ENCODE results near the gene PRELID3B. TPM values are rescaled to one million over a fixed set of nuclear protein-coding genes. Genes with fewer than 3 reads are reported as not detected.

PRELID3B gene
- total and polyA plus RNA-seq, 4 donors: 19.9 to 61.1 (median 41.2) TPM

GRCh38 chr20:59020938-59021551 is 21.5 kb downstream of the PRELID3B start:
- TF ChIP-seq, protein P1, sequence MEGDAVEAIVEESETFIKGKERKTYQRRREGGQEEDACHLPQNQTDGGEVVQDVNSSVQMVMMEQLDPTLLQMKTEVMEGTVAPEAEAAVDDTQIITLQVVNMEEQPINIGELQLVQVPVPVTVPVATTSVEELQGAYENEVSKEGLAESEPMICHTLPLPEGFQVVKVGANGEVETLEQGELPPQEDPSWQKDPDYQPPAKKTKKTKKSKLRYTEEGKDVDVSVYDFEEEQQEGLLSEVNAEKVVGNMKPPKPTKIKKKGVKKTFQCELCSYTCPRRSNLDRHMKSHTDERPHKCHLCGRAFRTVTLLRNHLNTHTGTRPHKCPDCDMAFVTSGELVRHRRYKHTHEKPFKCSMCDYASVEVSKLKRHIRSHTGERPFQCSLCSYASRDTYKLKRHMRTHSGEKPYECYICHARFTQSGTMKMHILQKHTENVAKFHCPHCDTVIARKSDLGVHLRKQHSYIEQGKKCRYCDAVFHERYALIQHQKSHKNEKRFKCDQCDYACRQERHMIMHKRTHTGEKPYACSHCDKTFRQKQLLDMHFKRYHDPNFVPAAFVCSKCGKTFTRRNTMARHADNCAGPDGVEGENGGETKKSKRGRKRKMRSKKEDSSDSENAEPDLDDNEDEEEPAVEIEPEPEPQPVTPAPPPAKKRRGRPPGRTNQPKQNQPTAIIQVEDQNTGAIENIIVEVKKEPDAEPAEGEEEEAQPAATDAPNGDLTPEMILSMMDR (IDR thresholded peaks at IDR 0.05; ENCODE audit: control extremely low read depth, extremely low read depth): no peak
- H3K27me3 ChIP-seq (ENCODE audit: control insufficient read depth in 3 of 3, insufficient read depth in 3 of 3, low read length in 2 of 3): no peaks in the 10 kb centered on the region
- no peak overlapping the region for H3K27ac ChIP-seq (ENCODE audit: low read depth in 1 of 2, low read length in 1 of 2)
- no peaks in the 10 kb centered on the region for H3K9me3 ChIP-seq (ENCODE audit: control insufficient read depth in 4 of 4, insufficient read depth in 3 of 4, low read length in 3 of 4)
- no peak overlapping the region for H3K9ac ChIP-seq (ENCODE audit: insufficient read depth in 1 of 2, low read length in 2 of 2)
- DNase-seq (no peak), ATAC-seq (ENCODE audit: insufficient read depth, low FRiP score) (no peak)
- H3K4me3 ChIP-seq: no peak overlapping the region
- peaks cover 0 to 6% (median 0%) of the 10 kb centered on the region in 5 donors for H3K4me1 ChIP-seq (ENCODE audit: control insufficient read depth in 5 of 5, insufficient read depth in 5 of 5, low read length in 5 of 5)
- WGBS, 2 donors: 73 to 79% methylated on average over 5 of the region's 5 CpGs
- peaks cover 8 to 26% (median 12%) of the 10 kb centered on the region in 4 donors for H3K36me3 ChIP-seq (ENCODE audit: control insufficient read depth in 4 of 4, insufficient read depth in 4 of 4, low read length in 4 of 4)

DNA sequence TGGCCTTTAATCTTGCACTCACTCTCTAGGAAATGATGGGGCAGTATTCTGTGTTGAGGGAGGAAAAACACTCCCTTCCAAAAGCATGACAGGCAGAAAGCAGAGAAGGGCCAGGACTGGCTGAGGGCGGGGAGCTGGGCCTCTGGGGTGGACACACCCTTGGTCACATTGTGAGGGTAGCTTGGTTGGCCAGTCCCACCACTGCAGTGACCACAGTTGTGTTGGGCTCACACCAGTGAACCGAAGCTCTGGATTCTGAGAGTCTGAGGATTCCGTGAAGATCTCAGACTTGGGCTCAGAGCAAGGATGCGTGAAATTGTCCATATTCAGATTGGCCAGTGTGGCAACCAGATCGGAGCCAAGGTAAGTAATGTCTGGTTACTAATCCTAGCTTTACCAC is 23.4 kb downstream of the PRELID3B start, which contains the start of gene TUBB1:
Gene TUBB1 (plus strand): TSS at position 213 of the 400 bp plus-strand sequence. CDS start 94 bp downstream, at position 307.
- Histone ChIP-seq H3K4me3 (no peak within 1 kb of the TSS), H3K9me3 (ENCODE audit: control insufficient read depth in 4 of 4, insufficient read depth in 3 of 4, low read length in 3 of 4) (no peaks in the 10 kb centered on the region), H3K27ac (ENCODE audit: low read depth in 1 of 2, low read length in 1 of 2) (no peak within 1 kb of the TSS), H3K4me1 (ENCODE audit: control insufficient read depth in 5 of 5, insufficient read depth in 5 of 5, low read length in 5 of 5) (peaks cover 0 to 21% (median 0%) of the 10 kb centered on the region in 5 donors), H3K27me3 (ENCODE audit: control insufficient read depth in 3 of 3, insufficient read depth in 3 of 3, low read length in 2 of 3) (no peaks in the 10 kb centered on the region), H3K9ac (ENCODE audit: insufficient read depth in 1 of 2, low read length in 2 of 2) (no peak within 1 kb of the TSS), H3K36me3 (ENCODE audit: control insufficient read depth in 4 of 4, insufficient read depth in 4 of 4, low read length in 4 of 4) (peaks cover 0 to 15% (median 6%) of the 10 kb centered on the region in 4 donors)
- TF ChIP-seq, protein P1 (IDR thresholded peaks at IDR 0.05; ENCODE audit: control extremely low read depth, extremely low read depth): no peak
- WGBS, 2 donors: 95% methylated on average over 5 of the region's 5 CpGs
- ATAC-seq (ENCODE audit: insufficient read depth, low FRiP score) (no peak), DNase-seq (no peak)

DNA sequence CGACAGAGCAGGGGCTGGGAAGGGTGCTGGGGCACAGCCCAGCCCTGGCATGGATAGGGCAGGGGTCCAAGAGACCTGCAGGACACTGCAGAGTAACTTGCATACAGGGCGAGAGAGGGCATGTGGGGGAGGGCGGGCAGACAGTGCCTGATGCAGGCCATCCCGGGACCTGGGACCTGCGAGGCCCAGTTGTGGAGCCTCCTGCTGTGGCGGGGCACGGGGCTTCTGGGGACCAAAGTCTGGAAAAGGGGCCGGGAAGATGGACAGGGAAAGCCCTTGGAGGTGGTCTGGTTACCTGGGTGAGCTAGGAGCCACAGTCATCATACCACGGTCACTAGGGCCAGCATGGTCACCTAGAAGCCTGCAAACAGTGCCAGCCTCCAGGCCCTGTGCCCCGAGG is 23.8 kb downstream of the PRELID3B start:
- no peak overlapping the region for H3K27ac ChIP-seq (ENCODE audit: low read depth in 1 of 2, low read length in 1 of 2)
- DNase-seq (no peak), ATAC-seq (ENCODE audit: insufficient read depth, low FRiP score) (no peak)
- H3K36me3 ChIP-seq (ENCODE audit: control insufficient read depth in 4 of 4, insufficient read depth in 4 of 4, low read length in 4 of 4): peaks cover 0 to 11% (median 6%) of the 10 kb centered on the region in 4 donors
- WGBS, 2 donors: 87 to 93% methylated on average over 10 of the region's 10 CpGs
- H3K9me3 ChIP-seq (ENCODE audit: control insufficient read depth in 4 of 4, insufficient read depth in 3 of 4, low read length in 3 of 4): no peaks in the 10 kb centered on the region
- H3K27me3 ChIP-seq (ENCODE audit: control insufficient read depth in 3 of 3, insufficient read depth in 3 of 3, low read length in 2 of 3): no peaks in the 10 kb centered on the region
- no peak overlapping the region for H3K4me3 ChIP-seq
- peaks cover 0 to 25% (median 0%) of the 10 kb centered on the region in 5 donors for H3K4me1 ChIP-seq (ENCODE audit: control insufficient read depth in 5 of 5, insufficient read depth in 5 of 5, low read length in 5 of 5)
- TF ChIP-seq, protein P1 (IDR thresholded peaks at IDR 0.05; ENCODE audit: control extremely low read depth, extremely low read depth): no peak
- H3K9ac ChIP-seq (ENCODE audit: insufficient read depth in 1 of 2, low read length in 2 of 2): no peak overlapping the region
